Measurements from ENCODE around the gene RAB2B.

RAB2B gene

GRCh38 chr14:21476925-21477681, at the start of gene RAB2B, which contains the start of gene TOX4:
TSS of gene RAB2B (minus strand) at chr14:21476959. CDS start at chr14:21476872, 87 bp downstream.
TSS of gene TOX4 (plus strand) at chr14:21477195. CDS start at chr14:21477279, 84 bp downstream.
- peak; percentile 99 for TF ChIP-seq CTCF (IDR thresholded peaks at IDR 0.05; ENCODE audit: insufficient read depth, low read depth, low read length, missing control alignments)
- peak; percentile 99 for DNase-seq (ENCODE audit: low read depth)
- peak within 1 kb of the TSS; percentile 98 for H3K4me3 ChIP-seq (ENCODE audit: low read length)

- no peak for TF ChIP-seq CTCF (IDR thresholded peaks at IDR 0.05; ENCODE audit: insufficient read depth, low read depth, low read length, missing control alignments)
These were observed 49.4 kb upstream of the RAB2B start, which contains the start of gene SALL2 for GRCh38 chr14:21525962-21526671. TSS of gene SALL2 (minus strand) at chr14:21526346. CDS start at chr14:21526127, 219 bp downstream.

GRCh38 chr14:21525571-21525961, 48.8 kb upstream of the RAB2B start:
- no peak for TF ChIP-seq CTCF (IDR thresholded peaks at IDR 0.05; ENCODE audit: insufficient read depth, low read depth, low read length, missing control alignments)
- peak; percentile 9 for DNase-seq (ENCODE audit: low read depth)
- peak overlapping the region; percentile 62 for H3K4me3 ChIP-seq (ENCODE audit: low read length)

More at GRCh38 chr14:21525962-21526671, 49.4 kb upstream of the RAB2B start, which contains the start of gene SALL2:
- DNase-seq (ENCODE audit: low read depth) = peak; percentile 49
- peak within 1 kb of the TSS; percentile 62 for H3K4me3 ChIP-seq (ENCODE audit: low read length)

GRCh38 chr14:21524575-21525490, 48.1 kb upstream of the RAB2B start:
- no peak for DNase-seq (ENCODE audit: low read depth)
- H3K4me3 ChIP-seq (ENCODE audit: low read length) = peak overlapping the region; percentile 62
- TF ChIP-seq CTCF (IDR thresholded peaks at IDR 0.05; ENCODE audit: insufficient read depth, low read depth, low read length, missing control alignments) = no peak

GRCh38 chr14:21523203-21523602, 46.4 kb upstream of the RAB2B start:
- no peak for DNase-seq (ENCODE audit: low read depth)
- H3K4me3 ChIP-seq (ENCODE audit: low read length) = no peak overlapping the region
- TF ChIP-seq CTCF (IDR thresholded peaks at IDR 0.05; ENCODE audit: insufficient read depth, low read depth, low read length, missing control alignments) = no peak

- DNase-seq (ENCODE audit: low read depth) = no peak
- no peak overlapping the region for H3K4me3 ChIP-seq (ENCODE audit: low read length)
- no peak for TF ChIP-seq CTCF (IDR thresholded peaks at IDR 0.05; ENCODE audit: insufficient read depth, low read depth, low read length, missing control alignments)
These were observed 44.7 kb upstream of the RAB2B start for GRCh38 chr14:21521501-21521900.

All from epithelial cell of esophagus (primary cell).